Measurements from ENCODE around the gene LIM2.

LIM2 gene

GRCh38 chr19:51365965-51366388 is 21.8 kb downstream of the LIM2 start, which contains the start of gene ETFB:
ETFB (minus strand) TSS chr19:51366388; CDS start chr19:51366326, 62 bp downstream.
- no peak for DNase-seq (ENCODE audit: low spot score)

GRCh38 chr19:51365211-51365964 is 22.4 kb downstream of the LIM2 start:
- peak; percentile 47 for DNase-seq (ENCODE audit: low spot score)

DNA sequence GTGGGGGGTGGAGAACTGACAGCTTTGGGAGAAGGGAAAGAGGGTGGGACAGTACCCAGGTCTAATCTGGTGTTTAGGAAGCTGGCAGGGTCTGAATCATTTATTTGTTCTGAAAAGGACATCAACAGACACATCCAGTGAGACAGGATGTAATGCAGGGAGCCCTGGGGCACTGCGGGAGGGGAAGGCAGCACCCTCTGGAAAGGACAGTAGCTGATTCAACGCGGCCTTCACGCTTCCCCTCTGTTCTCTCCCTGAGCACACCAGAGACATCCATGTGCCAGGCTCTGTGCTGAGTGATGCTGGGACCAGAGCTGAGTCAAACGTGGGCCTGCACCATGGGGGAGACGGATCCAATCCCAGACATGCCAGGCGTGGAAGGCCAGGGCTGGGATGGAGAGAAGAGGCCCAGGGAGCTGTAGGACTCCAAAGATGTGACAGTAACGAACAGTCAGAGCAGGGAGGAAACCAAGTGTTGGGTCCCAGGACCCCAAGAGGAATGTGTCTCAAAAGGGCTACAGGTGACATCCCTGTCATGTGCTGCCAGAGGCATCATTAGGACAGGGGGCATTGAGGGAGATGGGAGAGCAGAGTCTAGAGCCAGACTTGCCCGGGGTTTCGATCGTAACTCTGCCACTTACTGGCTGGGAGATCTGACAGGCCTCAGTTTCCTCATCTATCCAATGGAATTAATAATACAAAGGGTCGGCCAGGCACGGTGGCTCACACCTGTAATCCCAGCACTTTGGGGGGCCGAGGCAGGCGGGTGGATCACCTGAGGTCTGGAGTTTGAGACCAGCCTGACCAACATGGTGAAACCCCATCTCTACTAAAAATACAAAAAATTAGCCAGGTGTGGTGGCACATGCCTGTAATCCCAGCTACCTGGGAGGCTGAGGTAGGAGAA is 23.3 kb downstream of the LIM2 start:
- DNase-seq (ENCODE audit: low spot score) = no peak

DNA sequence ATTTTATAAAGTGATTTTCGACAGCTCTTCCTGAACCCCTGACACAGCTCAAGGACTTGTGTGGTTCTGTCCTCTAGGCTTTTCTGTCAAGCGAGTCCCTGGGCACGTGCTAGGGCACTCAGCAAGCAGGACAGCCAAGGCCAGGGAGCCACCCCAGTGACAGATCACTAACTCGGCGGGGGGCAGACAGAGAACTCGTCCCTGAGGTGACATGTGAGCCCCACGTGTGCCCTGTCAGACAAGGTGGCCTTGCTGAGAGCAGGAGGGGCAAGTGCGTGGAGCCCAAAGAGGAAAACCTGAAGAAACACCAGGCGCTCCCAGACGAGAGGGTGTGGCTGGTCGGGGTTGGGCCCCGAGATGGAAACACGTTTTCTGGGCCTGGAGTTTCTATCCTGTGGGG is 26.5 kb downstream of the LIM2 start:
- DNase-seq (ENCODE audit: low spot score) = no peak

GRCh38 chr19:51359294-51359693 is 28.5 kb downstream of the LIM2 start:
- no peak for DNase-seq (ENCODE audit: low spot score)

DNA sequence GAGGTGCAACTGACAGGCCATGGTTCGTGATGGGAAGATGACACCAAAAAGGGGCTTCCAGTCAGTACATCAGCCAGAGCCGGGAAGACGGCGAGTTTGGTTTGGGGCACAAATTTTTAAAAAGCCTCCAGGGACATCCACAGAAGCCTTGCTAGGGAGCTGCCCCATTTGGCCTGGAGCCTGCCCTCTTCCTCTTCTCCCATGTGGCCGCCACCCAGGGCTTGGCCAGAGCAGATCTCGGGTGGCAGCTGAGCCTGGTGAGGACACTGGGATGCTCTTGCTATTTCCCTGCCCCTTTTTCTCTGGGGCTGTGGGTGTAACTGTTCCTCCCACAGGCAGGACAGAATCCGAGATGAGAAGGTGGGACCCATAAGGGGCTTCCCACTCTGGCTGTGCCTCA is 29.8 kb downstream of the LIM2 start:
- DNase-seq (ENCODE audit: low spot score) = no peak

DNA sequence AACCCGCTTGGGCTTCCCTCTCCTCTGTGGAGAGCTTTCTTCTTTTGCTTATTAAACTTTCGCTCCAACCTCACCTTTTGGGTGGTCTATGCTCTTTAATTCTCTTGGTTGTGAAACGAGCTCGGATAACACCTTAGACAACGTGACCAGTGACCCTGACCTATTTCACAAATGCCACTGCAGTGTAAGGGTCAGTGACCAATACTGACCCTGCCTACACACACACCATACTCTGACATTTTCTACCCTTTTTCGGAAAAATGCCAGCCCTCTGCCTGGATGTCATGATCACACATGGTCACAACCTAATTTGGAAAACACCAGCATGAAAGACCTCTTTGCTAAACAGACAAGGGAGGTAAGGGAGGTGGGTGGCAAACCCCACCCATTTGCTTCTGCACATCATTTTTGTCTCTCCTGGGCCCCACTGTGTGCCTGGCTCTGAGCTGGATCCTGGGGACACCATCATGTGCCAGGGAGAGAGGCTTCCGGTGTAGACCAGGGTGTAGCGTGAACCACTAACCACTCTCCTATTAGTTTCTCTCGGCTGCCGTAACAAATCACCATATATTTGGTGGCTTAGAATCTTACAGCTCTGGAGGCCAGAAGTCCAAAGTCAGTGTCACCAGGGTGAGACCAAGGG is 31.5 kb downstream of the LIM2 start:
- DNase-seq (ENCODE audit: low spot score) = no peak

- no peak for DNase-seq (ENCODE audit: low spot score)
Measured at GRCh38 chr19:51354742-51355148, 33.0 kb downstream of the LIM2 start.

GRCh38 chr19:51354103-51354741 is 33.6 kb downstream of the LIM2 start:
- DNase-seq (ENCODE audit: low spot score) = no peak

GRCh38 chr19:51352783-51353360 is 34.9 kb downstream of the LIM2 start:
- no peak for DNase-seq (ENCODE audit: low spot score)

GRCh38 chr19:51351266-51351990 is 36.3 kb downstream of the LIM2 start:
- no peak for DNase-seq (ENCODE audit: low spot score)

GRCh38 chr19:51347209-51347928 is 40.4 kb downstream of the LIM2 start:
- no peak for DNase-seq (ENCODE audit: low spot score)

DNA sequence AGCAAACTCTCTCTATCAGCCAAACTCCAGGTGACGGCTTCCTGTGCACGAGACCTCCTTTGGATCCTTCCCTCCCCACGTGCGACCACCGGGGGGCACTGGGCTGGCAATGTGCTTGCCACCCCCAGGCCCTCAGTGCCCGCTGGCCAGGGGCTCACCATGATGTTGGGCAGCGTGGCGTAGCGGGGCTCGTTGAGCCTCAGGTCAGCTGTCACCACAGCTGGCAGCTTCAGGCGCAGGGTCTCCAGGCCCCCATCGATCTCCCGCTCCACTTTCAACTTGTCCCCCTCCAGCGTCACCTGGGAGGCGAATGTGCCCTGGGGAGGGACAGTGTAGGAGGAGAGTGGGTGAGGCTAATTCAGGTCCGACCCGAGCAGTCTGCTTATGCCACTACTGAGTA is 41.0 kb downstream of the LIM2 start:
- no peak for DNase-seq (ENCODE audit: low spot score)

DNA sequence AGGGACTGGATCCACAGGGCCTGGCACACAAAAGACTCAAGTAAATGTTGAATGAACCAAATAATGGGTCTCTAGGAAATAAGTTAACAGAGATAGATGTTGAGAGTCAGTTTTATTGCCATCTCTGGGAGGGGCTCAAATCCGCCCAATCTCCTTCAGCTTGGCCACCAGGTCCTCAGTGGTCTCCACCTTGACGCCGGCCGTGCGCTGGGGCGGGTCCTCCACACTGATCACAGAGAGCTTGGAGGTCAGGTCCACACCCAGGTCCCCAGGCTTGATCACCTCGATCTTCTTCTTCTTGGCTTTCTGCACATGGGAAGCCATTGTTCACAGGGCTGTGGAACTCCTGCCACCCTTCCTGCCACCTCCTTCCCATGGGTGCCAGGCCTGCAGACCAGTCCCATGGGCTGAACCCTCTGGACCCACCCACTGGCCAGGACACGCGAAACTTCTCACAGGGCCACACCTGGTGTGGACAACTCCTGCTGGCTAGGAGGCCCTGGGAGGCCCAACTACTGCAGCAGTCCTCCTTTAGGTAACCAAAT is 42.6 kb downstream of the LIM2 start:
- no peak for DNase-seq (ENCODE audit: low spot score)

GRCh38 chr19:51342631-51343569 is 44.9 kb downstream of the LIM2 start:
- peak; percentile 35 for DNase-seq (ENCODE audit: low spot score)

GRCh38 chr19:51341976-51342580 is 45.7 kb downstream of the LIM2 start, which contains the start of gene VSIG10L:
VSIG10L (minus strand) TSS chr19:51342139; CDS start chr19:51342124, 15 bp downstream.
- DNase-seq (ENCODE audit: low spot score) = no peak

GRCh38 chr19:51341066-51341465 is 46.7 kb downstream of the LIM2 start:
- no peak for DNase-seq (ENCODE audit: low spot score)
